ENCODE results near the gene HDX.
"Not testable (repeated sequence)": the region's sequence is repeated elsewhere in the genome, so short reads cannot be mapped to it uniquely, and the experiment has no call there.

Gene HDX

DNA sequence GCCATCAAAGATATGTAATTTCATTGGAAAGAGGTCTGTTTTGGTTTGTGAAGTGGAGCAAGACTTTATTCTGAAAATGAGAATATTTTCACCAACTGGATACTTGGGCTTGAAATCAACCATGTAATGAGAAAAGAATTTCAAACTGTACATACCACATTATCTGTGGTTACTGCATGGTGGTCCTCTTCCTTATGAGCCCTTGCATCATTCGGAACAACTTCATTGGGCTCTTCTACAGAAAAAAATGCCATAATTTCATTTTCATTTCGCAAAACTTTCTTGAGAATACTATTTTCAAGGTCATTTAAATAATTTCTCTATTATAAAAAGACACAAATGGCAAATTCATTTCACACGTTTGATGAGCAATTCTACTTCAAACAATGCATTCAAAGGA, 165.6 kb downstream of the HDX start:
- no peak for DNase-seq

GRCh38 chrX:84335121-84335520, 167.1 kb downstream of the HDX start:
- no peak for DNase-seq

DNA sequence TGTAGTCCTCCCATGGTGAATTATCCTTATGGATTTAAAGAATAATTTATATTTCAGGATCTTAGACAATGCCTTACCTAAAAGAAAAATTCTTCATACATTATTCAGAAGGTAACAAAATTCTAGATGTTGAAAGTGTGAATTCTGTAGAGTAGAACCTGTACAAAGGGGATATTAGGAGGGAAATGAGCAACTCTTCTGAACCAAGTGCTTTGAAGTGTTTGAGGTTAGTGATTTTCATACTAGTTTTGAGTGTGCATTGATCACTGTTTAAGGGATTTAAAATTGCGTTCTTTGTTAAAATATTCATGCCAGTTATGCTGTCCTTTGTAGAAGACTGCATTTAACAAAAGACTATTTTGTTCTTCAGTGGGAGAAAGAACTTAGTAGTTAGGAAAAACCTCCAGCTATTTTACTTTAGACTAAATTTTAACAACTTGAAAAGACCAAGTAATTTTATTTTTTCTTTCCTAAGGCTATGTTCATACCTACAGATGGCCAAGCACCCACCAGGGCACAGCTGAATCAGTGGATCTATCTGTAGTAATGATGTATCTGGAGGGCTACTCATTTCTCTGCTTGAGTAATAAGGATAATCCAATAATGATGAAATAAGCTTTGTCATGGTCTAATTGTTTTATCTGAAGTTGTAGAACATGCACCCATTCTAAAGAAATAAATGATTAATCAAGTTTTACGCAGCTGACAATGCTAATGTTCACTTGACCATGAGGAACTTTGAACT, 180.0 kb downstream of the HDX start:
- no peak for DNase-seq

DNA sequence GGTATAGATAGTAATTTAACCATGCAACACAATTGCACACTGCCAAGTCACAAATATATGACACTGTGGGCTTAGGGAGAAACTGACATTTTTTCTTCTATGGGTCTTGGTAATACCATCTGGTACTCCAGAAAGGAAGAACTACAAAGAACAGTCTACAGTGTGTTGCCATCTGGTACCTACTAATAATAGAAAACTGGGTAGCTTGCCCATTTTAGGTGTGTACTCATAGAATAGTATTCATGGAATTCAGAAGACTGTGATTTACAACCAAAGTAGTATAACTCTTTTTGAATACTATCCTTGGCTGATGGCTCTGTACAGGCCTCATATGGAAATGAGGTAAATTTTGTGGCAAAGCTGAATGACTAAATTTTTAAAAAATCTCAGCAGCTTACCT, 181.6 kb downstream of the HDX start:
- no peak for DNase-seq

- DNase-seq, result no peak
These were observed 182.2 kb downstream of the HDX start for GRCh38 chrX:84320023-84320422.

GRCh38 chrX:84318661-84319060, 183.6 kb downstream of the HDX start:
- DNase-seq, result no peak

- DNase-seq, result not testable (repeated sequence)
These were observed 186.3 kb downstream of the HDX start for GRCh38 chrX:84315946-84316345.
